COLO668 (cell line): ENCODE results near the gene GIPC1.

ENCODE experiments used
- DNase-seq: peaks from one replicate; lab custom pipeline; 2025; ENCODE audit not compliant: unreplicated experiment; lab: John Stamatoyannopoulos, UW

GIPC1 gene

DNA sequence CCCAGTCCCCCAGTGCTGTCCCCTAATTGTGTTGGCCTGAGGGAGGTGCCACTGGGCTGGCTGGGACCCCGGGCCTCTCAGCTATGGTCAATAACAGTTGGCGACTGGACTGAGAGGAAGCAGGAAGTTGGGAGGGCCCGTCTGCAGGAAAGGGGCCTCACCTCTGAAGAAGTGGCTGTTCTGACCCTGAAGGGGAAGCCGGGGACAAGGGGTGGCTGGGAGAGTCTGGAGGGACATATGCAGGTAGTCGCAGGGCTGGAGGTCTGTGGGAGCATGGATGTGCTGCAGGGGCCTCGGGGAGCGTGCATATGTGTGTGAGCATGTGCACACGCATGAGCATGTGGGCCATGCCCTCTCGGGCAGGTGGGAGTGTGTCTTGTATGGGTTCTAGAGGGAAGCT is 56.9 kb downstream of the GIPC1 start:
- DNase-seq: no peak

DNA sequence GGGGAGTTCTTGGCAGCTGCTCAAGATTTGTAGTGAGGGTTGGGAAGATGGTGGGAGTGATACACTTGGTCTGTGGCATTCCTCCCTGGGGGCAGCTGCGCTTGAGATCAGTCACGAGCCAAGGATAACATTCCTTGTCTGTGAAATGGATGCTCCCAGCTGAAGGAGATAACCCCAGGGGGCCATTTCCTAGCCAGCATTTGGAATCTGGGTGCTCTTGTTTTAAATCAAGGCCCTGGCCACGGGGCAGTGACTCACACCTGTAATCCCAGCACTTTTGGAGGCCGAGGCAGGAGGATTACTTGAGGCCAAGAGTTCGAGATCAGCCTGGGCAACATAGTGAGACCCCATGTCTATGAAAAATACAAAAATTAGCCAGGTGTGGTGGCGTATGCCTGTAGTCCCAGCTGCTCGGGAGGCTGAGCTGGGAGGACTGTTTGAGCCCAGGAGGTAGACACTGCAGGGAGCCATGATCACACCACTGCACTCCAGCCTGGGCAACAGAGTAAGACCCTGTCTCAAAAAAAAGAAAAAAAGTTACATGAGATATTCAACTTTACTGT is 58.3 kb downstream of the GIPC1 start:
- no peak for DNase-seq

DNA sequence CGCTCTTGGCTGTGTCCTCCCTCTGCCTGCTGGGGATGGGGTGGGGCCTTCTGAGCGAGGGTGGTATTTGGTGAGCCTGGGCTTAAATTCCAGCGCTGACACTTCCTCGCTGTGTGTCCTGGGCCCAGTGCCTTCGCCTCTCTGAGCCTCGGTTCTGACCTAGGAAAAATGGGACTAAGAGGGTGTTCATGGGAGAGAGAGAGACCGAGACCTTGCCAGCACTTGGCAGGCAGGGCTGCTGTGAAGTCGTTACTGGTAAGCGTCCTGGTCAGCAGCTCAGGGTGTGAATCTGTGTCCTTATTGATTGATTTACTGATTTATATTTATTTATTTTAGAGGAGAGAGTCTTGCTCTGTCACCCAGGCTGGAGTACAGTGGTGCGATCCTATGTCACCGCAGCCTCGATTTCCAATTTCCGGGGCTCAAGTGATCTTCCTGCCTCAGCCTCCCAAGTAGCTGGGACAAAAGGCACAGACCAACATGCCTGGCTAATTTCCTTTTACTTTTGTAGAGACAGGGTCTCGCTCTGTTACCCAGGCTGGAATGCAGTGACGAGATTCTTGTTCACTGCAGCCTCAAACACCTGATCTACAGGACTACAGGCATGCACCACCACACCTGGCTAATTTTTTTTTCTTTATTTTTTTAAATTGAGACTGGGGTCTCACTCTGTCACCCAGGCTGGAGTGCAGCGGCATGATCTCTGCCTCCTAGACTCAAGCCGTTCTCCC is 60.4 kb downstream of the GIPC1 start:
- no peak for DNase-seq

DNA sequence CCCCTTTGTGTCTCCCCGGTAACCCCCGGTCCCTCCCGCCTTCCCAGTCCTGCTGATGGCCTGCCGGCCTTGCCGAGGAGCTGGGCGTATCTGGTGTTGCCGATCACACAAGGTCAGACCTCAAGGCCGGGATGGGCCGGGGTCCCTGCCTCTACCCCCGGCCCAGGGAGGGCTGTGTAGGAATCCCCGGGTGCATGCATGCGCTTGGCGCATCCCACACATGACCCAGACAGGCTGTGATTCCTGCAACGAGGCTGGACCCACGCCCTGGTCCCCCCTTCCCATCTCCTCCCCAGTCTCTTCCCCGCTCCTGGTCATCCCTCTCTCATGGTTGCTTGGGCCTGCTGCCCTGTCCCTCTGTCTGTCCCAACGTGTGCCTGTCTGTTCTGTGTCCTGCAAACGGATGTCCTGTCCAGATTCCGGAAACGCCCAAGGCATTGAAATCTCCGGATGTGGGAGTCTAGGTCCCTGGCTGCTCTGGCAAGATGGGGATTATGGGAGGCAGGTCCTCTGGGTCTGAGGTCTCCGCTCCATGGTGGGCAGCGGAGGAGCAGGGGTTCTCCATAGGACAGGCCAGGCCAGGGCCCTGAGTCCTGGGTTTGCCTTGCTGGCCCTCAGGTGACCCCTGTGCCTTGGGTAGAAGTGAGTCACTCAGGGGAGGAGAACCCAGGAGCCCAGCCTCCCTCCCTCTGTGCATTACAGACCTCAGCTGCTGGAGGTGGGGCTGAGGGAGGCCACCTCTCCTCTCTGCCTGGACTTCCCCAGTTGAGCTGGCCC is 61.2 kb downstream of the GIPC1 start:
- peak; percentile 61 for DNase-seq

- DNase-seq: peak; percentile 86
Observed at GRCh38 chr19:14433554-14434501, 62.1 kb downstream of the GIPC1 start.

- DNase-seq: peak; percentile 80
Observed at GRCh38 chr19:14432791-14433553, 63.0 kb downstream of the GIPC1 start, which contains the start of gene PKN1. Gene PKN1, plus strand, starts transcription at chr19:14433306. Its CDS starts 216 bp downstream, at chr19:14433522.

GRCh38 chr19:14430712-14431111 is 65.2 kb downstream of the GIPC1 start:
- DNase-seq: no peak

DNA sequence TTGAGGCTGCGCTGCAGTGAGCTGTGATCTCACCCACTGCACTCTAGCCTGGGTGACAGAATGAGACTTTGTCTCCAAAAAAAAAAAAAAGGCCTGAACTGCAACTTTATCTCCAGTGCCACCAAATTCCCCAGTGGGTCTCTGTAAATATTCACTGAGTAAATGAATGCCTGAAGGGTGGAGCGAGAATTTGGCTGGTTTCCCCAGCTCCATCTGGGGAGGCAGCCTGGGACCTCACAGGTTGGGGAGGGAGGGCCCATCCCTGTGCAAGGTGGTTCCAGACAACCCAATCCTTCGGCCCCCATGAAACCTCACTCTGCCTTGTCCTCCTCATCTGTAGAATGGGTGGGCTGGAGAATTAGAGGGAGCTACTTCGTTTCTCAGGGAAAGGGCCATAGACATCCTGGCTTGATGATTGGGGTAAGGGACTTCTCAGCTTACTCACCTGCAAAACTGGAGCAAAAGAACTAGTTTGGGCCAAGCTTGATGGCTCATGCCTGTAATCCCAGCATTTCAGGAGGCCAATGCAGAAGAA is 67.0 kb downstream of the GIPC1 start:
- no peak for DNase-seq
